GM19463 (cell line): ENCODE data around the gene CTNNA3.

Source experiments
- ATAC-seq: cut with Tn5 transposase; IDR thresholded peaks from one replicate; pipeline ENCODE4 v1.9.1; 2021; ENCODE audit warnings: mild to moderate bottlenecking, moderate library complexity; ENCODE audit not compliant: unreplicated experiment

Gene CTNNA3

GRCh38 chr10:66782776-66783175 lies 913.2 kb downstream of the CTNNA3 start:
- ATAC-seq = no peak

- ATAC-seq = no peak
These were observed 913.9 kb downstream of the CTNNA3 start for GRCh38 chr10:66782144-66782543.

- ATAC-seq = no peak
These were observed 915.2 kb downstream of the CTNNA3 start for GRCh38 chr10:66780796-66781195.

- ATAC-seq = no peak
These were observed 917.6 kb downstream of the CTNNA3 start for GRCh38 chr10:66778351-66778750.

GRCh38 chr10:66777665-66778064 lies 918.3 kb downstream of the CTNNA3 start:
- no peak for ATAC-seq

GRCh38 chr10:66773472-66773817 lies 922.5 kb downstream of the CTNNA3 start:
- no peak for ATAC-seq

GRCh38 chr10:66772548-66773471 lies 923.2 kb downstream of the CTNNA3 start:
- no peak for ATAC-seq

- ATAC-seq = no peak
These were observed 928.3 kb downstream of the CTNNA3 start for GRCh38 chr10:66767707-66768106.

- ATAC-seq = no peak
These were observed 933.7 kb downstream of the CTNNA3 start for GRCh38 chr10:66762218-66762729.

- ATAC-seq = no peak
These were observed 935.1 kb downstream of the CTNNA3 start for GRCh38 chr10:66760941-66761340.

- ATAC-seq = no peak
These were observed 940.5 kb downstream of the CTNNA3 start for GRCh38 chr10:66755474-66755873.

- no peak for ATAC-seq
These were observed 943.3 kb downstream of the CTNNA3 start for GRCh38 chr10:66752714-66753113.

- ATAC-seq = no peak
These were observed 947.8 kb downstream of the CTNNA3 start for GRCh38 chr10:66748217-66748616.

- ATAC-seq = no peak
These were observed 948.5 kb downstream of the CTNNA3 start for GRCh38 chr10:66747451-66747850.

- ATAC-seq = no peak
These were observed 949.3 kb downstream of the CTNNA3 start for GRCh38 chr10:66746711-66747110.

GRCh38 chr10:66746246-66746645 lies 949.7 kb downstream of the CTNNA3 start:
- no peak for ATAC-seq

- no peak for ATAC-seq
These were observed 951.1 kb downstream of the CTNNA3 start for GRCh38 chr10:66744915-66745314.

GRCh38 chr10:66737241-66737640 lies 958.8 kb downstream of the CTNNA3 start:
- ATAC-seq = no peak

- ATAC-seq = no peak
These were observed 972.2 kb downstream of the CTNNA3 start for GRCh38 chr10:66723608-66724400.

- ATAC-seq = no peak
These were observed 976.5 kb downstream of the CTNNA3 start for GRCh38 chr10:66719483-66719882.

GRCh38 chr10:66717231-66717981 lies 978.6 kb downstream of the CTNNA3 start:
- no peak for ATAC-seq
